Measurements from ENCODE around the gene ARHGAP6. TPM values are rescaled to one million over a fixed set of nuclear protein-coding genes. Genes with fewer than 3 reads are reported as not detected.

ARHGAP6 gene
- total RNA-seq, 1 experiment from 2014 or later, result 0.07 TPM

GRCh38 chrX:11589641-11590040 is 76.1 kb downstream of the ARHGAP6 start:
- Histone ChIP-seq H2BK5ac (ENCODE audit: insufficient read length, low read length) (no peak overlapping the region), H3K79me1 (ENCODE audit: insufficient read depth, low read depth, low read length, poor library complexity, severe bottlenecking) (no peaks in the 10 kb centered on the region), H2BK20ac (ENCODE audit: low read depth, low read length, poor library complexity, severe bottlenecking) (no peak overlapping the region), H3K23ac (ENCODE audit: insufficient read length, low read depth, low read length) (no peak overlapping the region), H3K79me2 (ENCODE audit: insufficient read depth, low read length) (no peaks in the 10 kb centered on the region), H3K4ac (ENCODE audit: low read depth, low read length) (no peak overlapping the region), H3K18ac (ENCODE audit: insufficient read length, low read depth, low read length) (no peak overlapping the region), H3K4me1 (ENCODE audit: insufficient read depth, low read length) (no peaks in the 10 kb centered on the region; the same call in 1 of the 2 replicates), H3K27ac (ENCODE audit: insufficient read length, low read depth, low read length) (no peak overlapping the region), H4K91ac (ENCODE audit: insufficient read length, low read depth, low read length) (no peak overlapping the region), H2AFZ (ENCODE audit: low read length) (no peak overlapping the region), H3T11ph (ENCODE audit: low read length) (no peak overlapping the region), H2BK12ac (ENCODE audit: insufficient read length, low read depth, low read length) (no peak overlapping the region), H4K8ac (replicated peaks; ENCODE audit: insufficient read length, low read depth, low read length) (no peak overlapping the region), H2BK120ac (ENCODE audit: low read depth, low read length, poor library complexity, severe bottlenecking) (no peak overlapping the region), H4K20me1 (ENCODE audit: control insufficient read depth, insufficient read depth, insufficient read length) (no peaks in the 10 kb centered on the region), H3K9ac (ENCODE audit: extremely low read depth, insufficient read length, low read length) (no peak overlapping the region), H3K14ac (ENCODE audit: insufficient read depth, low read length) (no peak overlapping the region), H3K27me3 (ENCODE audit: insufficient read depth, low read length) (no peaks in the 10 kb centered on the region), H3K56ac (ENCODE audit: insufficient read length, low read depth, low read length) (no peak overlapping the region), H2AK5ac (ENCODE audit: insufficient read length, low read length) (no peak overlapping the region), H3K9me3 (ENCODE audit: control insufficient read depth, low read depth, low read length) (no peaks in the 10 kb centered on the region), H3K23me2 (ENCODE audit: insufficient read length, low read depth, low read length, poor library complexity, severe bottlenecking) (no peaks in the 10 kb centered on the region), H3K4me2 (ENCODE audit: insufficient read depth, insufficient read length, low read length) (no peak overlapping the region), H2BK15ac (ENCODE audit: low read depth, low read length) (no peak overlapping the region), H4K5ac (ENCODE audit: insufficient read length, low read depth, low read length) (no peak overlapping the region)
- H3K4me3 Mint-ChIP-seq, result no peak overlapping the region
- 0 out of 7 replicates have a peak, but pooled peaks cover 0 to 3% (median 0%) of the 10 kb centered on the region in 3 experiments for H3K36me3 Mint-ChIP-seq (ENCODE audit: insufficient read depth in 1 of 3, low read depth in 3 of 3)
- H3K9me3 Mint-ChIP-seq, result peaks cover 62 to 63% of the 10 kb centered on the region in 2 experiments
- H3K4me1 Mint-ChIP-seq, result peaks cover 0 to 3% of the 10 kb centered on the region in 2 experiments; a peak in 2 of 4 replicates
- no peak for TF ChIP-seq CTCF (conservative IDR thresholded peaks at IDR 0.05)
- no peak overlapping the region for H3K27ac Mint-ChIP-seq
- WGBS (ENCODE audit: extremely low coverage, insufficient read length, low lambda C conversion rate), result no CpG with 5 or more reads among the region's 3 CpGs
- DNase-seq, result no peak
- H3K27me3 Mint-ChIP-seq (ENCODE audit: low read depth), result peaks cover 13% of the 10 kb centered on the region; the same call in 1 of the 2 replicates

Data from H9 (cell line).